ENCODE data around the gene THADA.
A peak's percentile ranks its signal among the peaks of the same experiment; 100 is the strongest.
"Not testable (repeated sequence)": the region's sequence is repeated elsewhere in the genome, so short reads cannot be mapped to it uniquely, and the experiment has no call there.

The THADA gene

DNA sequence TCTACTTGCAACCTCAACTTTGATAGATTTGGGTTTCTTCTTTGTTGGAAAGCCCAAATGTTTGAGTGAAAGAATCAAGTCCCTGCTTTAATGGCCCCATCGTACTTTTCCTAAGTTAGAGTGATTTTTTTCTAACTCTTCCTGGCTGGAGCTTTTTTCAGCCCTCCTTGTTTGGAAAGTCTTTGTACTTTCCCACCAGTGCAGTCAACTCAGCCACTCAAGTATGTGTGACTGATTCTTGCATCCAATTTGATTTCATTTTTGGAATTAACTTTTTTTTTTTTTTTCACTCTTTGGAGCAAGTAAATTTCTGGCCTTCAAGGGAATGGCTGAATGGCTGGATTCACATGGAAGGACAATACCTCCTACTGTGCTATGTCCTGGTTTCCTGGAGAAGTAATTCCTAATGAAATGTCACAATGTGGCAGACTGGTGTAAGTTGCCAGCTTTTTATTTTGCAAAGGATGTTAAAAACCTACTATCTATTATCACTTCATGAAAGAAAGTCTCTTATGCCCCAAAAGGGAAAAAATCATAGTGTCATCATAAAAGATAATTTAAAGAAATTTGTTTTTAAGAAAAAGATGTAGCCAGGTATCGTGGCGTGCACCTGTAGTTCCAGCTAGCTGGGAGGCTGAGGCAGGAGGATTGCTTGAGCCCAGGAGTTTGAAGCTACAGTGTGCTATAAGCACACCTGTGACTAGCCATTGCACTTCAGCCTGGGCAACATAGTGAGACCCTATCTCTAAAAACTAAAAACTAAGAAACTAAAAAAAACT is 293.5 kb downstream of the THADA start:
- DNase-seq (ENCODE audit: low spot score) = no peak

- DNase-seq (ENCODE audit: low spot score) = no peak
These were observed 294.9 kb downstream of the THADA start for GRCh38 chr2:43300781-43301583.

- no peak for DNase-seq (ENCODE audit: low spot score)
These were observed 295.6 kb downstream of the THADA start for GRCh38 chr2:43300222-43300621.

GRCh38 chr2:43298500-43298899 is 297.3 kb downstream of the THADA start:
- no peak for DNase-seq (ENCODE audit: low spot score)

DNA sequence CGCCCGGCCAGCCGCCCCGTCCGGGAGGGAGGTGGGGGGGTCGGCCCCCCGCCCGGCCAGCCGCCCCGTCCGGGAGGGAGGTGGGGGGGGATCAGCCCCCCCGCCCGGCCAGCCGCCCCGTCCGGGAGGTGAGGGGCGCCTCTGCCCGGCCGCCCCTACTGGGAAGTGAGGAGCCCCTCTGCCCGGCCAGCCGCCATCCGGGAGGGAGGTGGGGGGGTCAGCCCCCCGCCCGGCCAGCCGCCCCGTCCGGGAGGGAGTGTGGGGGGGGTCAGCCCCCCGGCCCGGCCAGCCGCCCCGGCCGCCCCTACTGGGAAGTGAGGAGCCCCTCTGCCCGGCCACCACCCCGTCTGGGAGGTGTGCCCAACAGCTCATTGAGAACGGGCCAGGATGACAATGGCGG is 298.1 kb downstream of the THADA start:
- not testable (repeated sequence) for DNase-seq (ENCODE audit: low spot score)

DNA sequence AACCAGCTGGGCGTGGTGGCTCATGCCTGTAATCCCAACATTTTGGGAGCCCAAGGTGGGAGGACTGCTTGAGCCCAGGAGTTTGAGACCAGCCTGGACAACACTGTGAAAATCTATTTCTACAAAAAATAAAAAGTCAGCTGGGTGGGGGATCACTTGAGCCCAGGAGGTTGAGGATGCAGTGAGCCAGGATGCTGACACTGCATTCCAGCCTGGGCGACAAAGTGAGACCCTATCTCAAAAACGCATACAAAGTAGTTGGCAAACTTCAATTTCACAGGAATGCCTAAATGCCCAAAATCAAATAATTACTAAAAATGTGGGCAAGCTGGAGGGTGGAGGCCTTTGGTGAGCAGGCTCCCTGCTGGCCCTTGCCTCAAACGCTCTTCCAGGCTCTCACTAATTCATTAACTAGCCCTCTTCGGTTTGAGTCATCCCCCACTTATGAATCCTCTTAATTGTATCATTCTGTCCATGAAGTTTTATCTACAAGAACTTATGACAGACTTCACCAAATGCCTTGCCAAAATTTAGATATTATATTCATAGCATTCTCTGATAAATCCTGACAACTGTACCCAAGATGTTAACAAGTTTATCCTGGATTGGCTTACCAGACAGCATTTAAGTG is 300.8 kb downstream of the THADA start:
- no peak for DNase-seq (ENCODE audit: low spot score)

GRCh38 chr2:43293744-43294695 is 301.8 kb downstream of the THADA start:
- peak; percentile 90 for DNase-seq (ENCODE audit: low spot score)

DNA sequence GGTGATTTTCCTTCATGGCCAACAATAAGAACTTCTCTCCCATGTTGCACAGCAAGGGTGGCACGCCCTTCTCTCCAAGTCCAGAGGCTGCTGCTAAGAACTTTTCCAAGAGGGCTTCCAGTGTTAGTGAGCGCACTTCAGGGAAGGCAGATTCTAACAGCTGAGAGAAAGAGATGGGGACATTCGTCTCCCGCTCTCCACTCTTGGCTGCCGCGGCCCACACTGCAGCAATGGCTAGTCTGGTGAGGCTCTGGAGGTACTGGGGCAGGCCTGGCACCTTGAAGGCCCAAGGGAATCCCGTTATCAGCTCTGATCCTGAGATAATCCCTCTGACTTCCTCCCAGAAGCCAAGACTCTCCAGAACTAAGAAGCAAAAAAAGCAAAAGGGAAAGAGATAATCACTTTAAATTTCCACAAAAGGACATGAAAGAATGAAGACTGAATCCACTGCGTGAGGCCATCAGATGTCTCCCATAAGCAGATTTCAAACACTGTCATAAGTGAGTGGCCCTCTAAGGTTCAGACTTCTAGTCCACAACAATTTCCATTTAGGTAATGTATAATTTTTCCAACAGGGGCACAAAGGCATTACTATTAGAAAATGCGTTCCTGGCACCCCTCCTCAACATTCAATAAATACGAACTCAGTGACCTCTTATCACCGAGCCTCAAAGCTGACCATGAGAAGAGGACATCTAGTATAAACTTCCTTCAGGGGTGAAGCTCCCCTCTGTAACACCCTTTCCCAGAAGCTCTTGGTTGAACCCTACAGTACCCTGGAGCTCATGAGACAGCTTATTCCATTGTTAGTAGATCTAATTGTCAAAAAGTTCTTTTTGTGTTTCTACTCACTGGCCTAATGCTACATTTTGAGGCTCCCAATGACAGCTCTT is 302.7 kb downstream of the THADA start:
- DNase-seq (ENCODE audit: low spot score) = no peak

DNA sequence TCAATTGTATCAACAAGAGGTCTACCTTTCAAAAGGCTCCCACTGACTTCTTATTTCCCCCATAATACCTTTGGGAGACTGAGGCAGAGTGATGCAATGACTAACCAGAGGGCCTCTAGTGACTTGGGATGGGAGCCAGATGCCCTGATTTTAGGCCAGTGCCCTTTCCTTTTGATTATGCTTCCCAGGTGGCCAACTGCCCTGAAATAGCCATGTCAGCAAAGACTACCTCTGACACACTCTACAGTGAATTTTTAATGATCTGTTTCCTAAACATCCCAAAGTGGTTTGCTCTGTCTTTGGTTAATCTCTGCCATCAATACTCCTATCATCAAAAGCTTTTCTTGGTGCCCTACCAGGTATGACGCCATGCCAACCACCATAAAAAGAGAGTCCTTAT is 303.5 kb downstream of the THADA start:
- DNase-seq (ENCODE audit: low spot score) = no peak

DNA sequence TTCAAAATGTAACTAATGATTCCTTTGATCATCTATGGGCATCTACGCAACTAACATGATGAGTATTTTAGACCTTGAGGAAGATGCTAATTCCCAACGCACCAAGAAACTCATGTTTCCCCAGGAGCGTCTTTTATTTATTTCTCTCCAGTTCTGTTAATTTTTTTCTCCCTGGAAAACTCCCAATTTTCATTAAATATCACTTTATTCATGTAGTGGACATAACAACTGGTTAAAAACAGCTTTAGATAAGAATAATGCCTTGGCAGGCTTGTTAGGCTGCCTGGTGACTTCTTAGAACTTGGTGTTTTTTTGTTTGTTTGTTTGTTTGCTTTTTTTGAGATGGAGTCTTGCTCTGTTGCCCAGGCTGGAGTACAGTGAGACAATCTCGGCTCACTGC is 306.5 kb downstream of the THADA start:
- no peak for DNase-seq (ENCODE audit: low spot score)

DNA sequence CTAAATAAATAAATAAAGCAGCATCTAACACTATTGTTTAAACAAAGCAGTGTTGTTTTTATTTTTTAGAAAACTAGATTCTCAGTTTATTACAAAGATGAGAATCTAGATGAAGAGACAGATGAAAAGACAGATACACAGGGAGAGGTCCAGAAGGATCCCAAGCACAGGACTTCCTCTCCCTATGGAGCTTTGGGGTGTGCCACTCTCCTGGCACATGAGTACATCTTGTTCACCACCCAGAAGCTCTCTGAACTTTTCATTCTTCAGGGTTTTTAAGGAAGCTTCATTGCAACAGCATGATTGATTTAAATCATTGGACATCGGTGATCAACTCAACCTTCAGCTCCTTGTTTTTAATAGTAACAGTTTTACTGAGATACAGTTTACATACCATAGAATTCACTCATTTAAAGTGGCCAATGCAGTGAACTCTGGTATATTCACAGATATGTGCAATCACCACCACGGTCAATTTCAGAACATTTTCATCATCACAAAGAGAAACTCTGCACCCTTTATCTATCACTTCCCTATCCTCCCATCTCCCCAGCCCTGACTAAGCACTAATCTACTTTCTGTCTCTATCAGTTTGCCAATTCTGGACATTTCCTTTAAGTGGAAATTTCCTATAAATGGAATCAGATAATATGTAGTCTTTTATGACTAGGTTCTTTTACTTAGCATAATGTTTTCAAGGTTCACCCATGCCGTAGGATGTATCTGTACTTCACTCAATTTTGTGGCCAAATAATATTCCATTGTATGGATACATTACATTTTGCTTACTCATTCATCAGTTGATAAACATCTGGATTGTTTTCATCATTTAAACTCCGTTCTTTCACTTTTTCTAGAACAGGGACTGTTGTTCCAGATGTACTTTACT is 307.2 kb downstream of the THADA start:
- DNase-seq (ENCODE audit: low spot score) = no peak

DNA sequence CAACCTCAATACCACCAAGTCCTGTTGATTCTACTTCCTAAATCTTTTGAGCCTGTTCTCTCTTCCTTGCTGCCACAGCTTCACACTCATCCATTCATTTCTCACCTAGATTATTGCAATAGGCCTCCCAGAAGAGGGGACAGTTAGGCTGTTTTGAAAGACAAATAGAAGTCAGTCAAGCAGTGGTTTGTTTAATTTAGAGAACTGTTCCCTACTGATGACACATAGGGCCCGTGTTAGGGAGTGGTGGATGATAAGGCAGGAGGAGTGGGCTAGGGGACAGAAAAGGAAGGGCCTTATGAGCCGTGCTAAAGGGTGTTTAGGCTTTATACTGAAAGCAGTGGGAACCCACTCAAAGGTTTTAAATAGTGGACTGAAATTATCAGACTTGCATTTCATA is 309.9 kb downstream of the THADA start:
- no peak for DNase-seq (ENCODE audit: low spot score)

DNA sequence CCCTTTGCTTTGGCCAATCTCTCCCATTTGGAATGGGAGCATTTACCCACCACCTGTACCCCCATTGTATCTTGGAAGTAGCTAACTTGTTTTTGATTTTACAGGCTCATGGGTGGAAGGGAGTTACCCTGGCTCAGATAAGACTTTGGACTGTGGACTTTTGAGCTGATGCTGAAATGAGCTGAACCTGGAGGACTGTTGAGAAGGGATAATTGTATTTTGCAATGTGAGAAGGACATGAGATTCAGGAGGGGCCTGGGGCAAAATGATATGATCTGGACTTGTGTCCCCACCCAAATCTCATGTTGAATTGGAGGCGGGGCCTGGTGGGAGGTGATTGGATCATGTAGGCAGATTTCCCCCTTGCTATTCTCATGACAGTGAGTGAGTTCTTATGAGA is 310.9 kb downstream of the THADA start:
- no peak for DNase-seq (ENCODE audit: low spot score)

DNA sequence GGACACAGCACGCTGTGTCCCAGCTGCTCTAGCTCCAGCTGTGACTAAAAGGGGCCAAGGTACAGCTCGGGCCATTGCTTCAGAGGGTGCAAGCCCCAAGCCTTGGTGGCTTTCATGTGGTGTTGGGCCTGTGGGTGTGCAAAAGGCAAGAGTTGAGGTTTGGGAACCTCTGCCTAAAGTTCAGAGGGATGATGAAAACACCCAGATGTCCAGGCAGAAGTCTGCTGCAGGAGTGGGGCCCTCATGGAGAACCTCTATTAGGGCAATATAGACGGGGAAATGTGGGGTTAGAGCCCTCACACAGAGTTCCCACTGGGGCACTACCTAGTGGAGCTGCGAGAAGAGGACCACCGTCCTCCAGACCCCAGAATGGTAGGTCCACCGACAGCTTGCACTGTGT is 311.5 kb downstream of the THADA start:
- not testable (repeated sequence) for DNase-seq (ENCODE audit: low spot score)

DNA sequence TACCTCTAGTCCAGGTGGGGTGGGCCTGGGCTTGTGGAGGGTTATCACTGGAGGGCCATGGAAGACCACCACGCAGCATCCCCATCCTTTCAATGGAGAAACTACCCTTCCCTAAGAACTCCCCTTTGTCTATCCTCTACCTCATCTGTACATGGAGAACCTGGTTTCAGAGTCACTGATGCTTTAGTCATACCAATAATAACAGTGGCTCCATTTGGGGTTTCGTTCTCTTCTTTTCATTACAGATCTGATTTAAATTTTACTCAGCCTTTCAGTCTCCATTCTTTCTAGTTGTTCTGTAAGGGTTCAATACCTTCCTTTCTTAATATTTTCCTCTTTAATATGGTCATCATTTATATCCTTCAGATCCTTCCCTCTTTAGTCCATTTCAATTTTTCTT is 314.8 kb downstream of the THADA start:
- no peak for DNase-seq (ENCODE audit: low spot score)

- DNase-seq (ENCODE audit: low spot score) = no peak
These were observed 316.5 kb downstream of the THADA start for GRCh38 chr2:43279317-43279840.

DNA sequence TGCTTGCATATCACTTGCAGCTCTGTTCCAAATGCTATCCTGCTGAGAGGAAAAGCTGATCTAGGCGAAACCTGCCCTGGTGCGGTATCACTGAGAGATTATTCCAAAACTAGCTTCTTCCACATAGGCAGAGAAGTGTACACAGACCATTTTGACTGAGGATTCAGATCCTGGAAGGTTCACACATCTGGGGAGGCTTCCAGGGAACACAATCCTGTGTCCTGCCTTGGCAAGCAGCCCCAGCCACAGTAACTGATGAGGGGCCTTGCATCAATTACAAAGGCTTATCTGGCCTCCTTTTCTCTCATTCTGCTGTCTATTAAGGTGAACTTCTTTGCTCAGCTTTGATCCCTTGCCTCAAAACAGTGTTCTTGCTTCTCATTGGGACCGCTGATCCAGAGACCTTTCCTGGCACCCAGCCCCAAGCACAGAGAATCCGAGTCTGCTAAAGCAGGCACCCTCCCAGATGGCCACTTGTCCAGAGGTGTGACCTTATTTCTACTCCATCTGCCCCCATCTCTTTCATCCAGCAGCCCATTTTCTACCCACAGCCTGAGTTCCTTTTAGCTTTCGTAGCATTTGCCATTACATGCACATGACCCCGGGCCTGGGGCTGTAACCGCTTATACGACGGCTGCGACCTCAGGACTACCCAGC is 317.1 kb downstream of the THADA start:
- DNase-seq (ENCODE audit: low spot score) = no peak

DNA sequence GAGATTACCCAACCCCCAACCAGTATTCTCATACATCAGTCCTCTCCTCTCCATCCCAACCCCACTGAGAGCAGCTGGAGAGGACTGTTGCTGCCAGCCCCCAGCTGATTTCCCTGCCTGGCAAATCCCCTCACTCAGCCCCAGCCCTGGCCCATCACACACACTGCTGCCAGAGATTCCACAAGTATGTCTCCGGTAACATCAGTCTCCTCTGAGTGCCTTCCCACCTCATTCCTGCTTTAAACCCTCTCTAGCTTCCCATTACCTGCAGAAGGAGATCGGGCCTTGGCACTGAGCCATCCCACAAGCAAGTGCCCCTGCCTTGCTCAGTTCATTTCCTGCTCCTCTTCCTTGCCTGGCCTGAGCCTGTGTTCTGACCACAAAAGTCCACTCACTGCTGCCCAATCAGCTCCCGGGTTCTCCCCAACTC is 318.9 kb downstream of the THADA start:
- DNase-seq (ENCODE audit: low spot score) = peak; percentile 43

All from LoVo (cell line).